Ramos (cell line): Measurements from ENCODE around the gene PEX11A.

ENCODE experiments used
- in situ Hi-C: fragments of 300-500 bp; cut with MboI; formaldehyde crosslinking; loops from one replicate; pipeline ENCODE4 v1.14.3; 2022; ENCODE audit warnings: low sequenced_read_pairs; ENCODE audit not compliant: unreplicated experiment

PEX11A gene

GRCh38 chr15:89632563-89633430, 57.8 kb downstream of the PEX11A start:
- in situ Hi-C loops, result no loop called here

- in situ Hi-C loops, result no loop called here
These were observed 58.7 kb downstream of the PEX11A start for GRCh38 chr15:89631902-89632264.
